ENCODE measurements around the gene RAB36.

The RAB36 gene

GRCh38 chr22:23161029-23161428 lies 15.8 kb downstream of the RAB36 start:
- no peak overlapping the region for H3K4me3 ChIP-seq (ENCODE audit: low read depth, low read length)
- no peak for DNase-seq (ENCODE audit: low read depth)
- TF ChIP-seq MYC (IDR thresholded peaks at IDR 0.05; ENCODE audit: low read depth, low read length) = no peak
- no peak for TF ChIP-seq CTCF (IDR thresholded peaks at IDR 0.05; ENCODE audit: low read depth, low read length)
- TF ChIP-seq MAX (IDR thresholded peaks at IDR 0.05; ENCODE audit: low read depth, low read length) = no peak
- TF ChIP-seq POLR2A (IDR thresholded peaks at IDR 0.05; ENCODE audit: extremely low read depth, insufficient read length) = no peak

- no peak for DNase-seq (ENCODE audit: low read depth)
- TF ChIP-seq MAX (IDR thresholded peaks at IDR 0.05; ENCODE audit: low read depth, low read length) (no peak), MYC (IDR thresholded peaks at IDR 0.05; ENCODE audit: low read depth, low read length) (no peak), CTCF (IDR thresholded peaks at IDR 0.05; ENCODE audit: low read depth, low read length) (no peak)
- no peak overlapping the region for H3K4me3 ChIP-seq (ENCODE audit: low read depth, low read length)
Measured at GRCh38 chr22:23161574-23161973, 16.3 kb downstream of the RAB36 start.

DNA sequence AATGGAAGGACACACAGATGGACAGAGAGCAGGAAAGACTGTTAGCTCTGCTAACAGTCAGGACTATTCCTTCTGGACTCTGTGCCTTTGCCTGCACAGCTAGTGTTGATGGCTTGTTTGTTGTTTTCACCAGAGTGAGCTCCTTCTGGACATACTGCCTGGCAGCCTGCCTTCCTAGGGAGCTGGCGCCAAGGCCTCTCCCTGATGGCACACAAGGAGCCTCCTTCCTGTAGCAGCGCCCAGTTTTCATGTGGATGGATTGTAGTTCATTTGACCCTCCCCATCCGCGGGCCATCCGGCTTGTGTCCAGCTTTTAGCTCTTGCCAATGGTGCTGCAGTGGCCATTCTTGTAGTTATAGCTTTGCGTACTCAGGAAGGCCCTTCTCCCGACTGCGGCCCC lies 18.4 kb downstream of the RAB36 start:
- DNase-seq (ENCODE audit: low read depth) = no peak
- TF ChIP-seq MAX (IDR thresholded peaks at IDR 0.05; ENCODE audit: low read depth, low read length) (no peak), POLR2A (IDR thresholded peaks at IDR 0.05; ENCODE audit: extremely low read depth, insufficient read length) (no peak), CTCF (IDR thresholded peaks at IDR 0.05; ENCODE audit: low read depth, low read length) (no peak), MYC (IDR thresholded peaks at IDR 0.05; ENCODE audit: low read depth, low read length) (no peak)
- H3K4me3 ChIP-seq (ENCODE audit: low read depth, low read length) = no peak overlapping the region

DNA sequence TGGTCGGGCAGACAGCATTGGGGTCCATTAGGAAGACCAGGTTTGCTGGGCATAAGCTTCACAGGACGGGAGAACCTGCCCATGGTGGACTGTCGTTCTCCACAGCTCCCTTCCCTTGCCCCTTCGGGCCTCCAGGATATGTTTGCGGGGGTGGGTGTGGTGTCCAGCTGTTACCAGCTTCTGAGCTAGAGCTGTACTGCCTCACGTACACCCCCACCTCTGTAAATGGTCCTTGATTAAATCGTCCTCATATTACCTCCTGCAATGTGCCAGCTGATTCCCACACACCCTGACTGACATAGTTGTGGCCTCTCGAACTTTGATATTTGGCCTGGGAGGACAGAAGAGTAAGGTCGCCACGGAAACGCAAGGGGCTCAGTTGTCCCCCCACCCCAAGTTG lies 18.8 kb downstream of the RAB36 start:
- no peak for DNase-seq (ENCODE audit: low read depth)
- no peak overlapping the region for H3K4me3 ChIP-seq (ENCODE audit: low read depth, low read length)

GRCh38 chr22:23166042-23166831 lies 21.0 kb downstream of the RAB36 start:
- no peak for DNase-seq (ENCODE audit: low read depth)
- no peak overlapping the region for H3K4me3 ChIP-seq (ENCODE audit: low read depth, low read length)
- TF ChIP-seq CTCF (IDR thresholded peaks at IDR 0.05; ENCODE audit: low read depth, low read length) = no peak
- no peak for TF ChIP-seq MAX (IDR thresholded peaks at IDR 0.05; ENCODE audit: low read depth, low read length)

More for the DNA sequence above, 18.8 kb downstream of the RAB36 start:
- TF ChIP-seq CTCF (IDR thresholded peaks at IDR 0.05; ENCODE audit: low read depth, low read length) (no peak), MYC (IDR thresholded peaks at IDR 0.05; ENCODE audit: low read depth, low read length) (no peak), MAX (IDR thresholded peaks at IDR 0.05; ENCODE audit: low read depth, low read length) (no peak), POLR2A (IDR thresholded peaks at IDR 0.05; ENCODE audit: extremely low read depth, insufficient read length) (no peak)
